Measurements from ENCODE around the gene OTUD3. TPM values are rescaled to one million over a fixed set of nuclear protein-coding genes. Genes with fewer than 3 reads are reported as not detected.

The OTUD3 gene
- total and polyA plus RNA-seq, 4 donors, result 1.3 to 19.5 (median 8.2) TPM

DNA sequence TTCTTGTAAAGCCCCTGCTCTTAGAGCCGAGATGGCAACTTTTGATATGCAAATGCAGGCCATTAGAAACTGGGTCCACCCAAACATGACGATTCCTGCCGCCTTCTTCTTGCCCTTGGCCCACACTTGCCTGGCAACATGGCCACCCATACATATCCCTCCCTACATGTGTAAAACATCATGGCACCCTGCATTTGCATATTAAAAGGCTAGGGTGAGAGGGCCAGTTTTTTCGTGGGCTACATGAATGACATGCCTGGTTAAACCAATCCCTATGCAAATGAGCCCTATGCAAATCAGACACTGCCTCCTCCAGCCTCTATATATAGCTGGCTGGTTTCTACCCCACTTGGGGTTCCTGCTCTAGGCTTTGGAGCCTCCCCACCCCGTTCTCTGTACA is 78.4 kb downstream of the OTUD3 start:
- intact Hi-C loops (cut with DNase I), result no loop called here
- ATAC-seq (ENCODE audit: low FRiP score), result no peak
- 58 to 62% methylated on average over 5 of the region's 5 CpGs for WGBS, 2 donors
- Histone ChIP-seq H3K4me3 (ENCODE audit: low read length in 2 of 2) (no peak overlapping the region), H3K36me3 (ENCODE audit: control insufficient read depth in 1 of 2, insufficient read depth in 2 of 2, low read length in 1 of 2) (no peaks in the 10 kb centered on the region), H3K9me3 (ENCODE audit: control insufficient read depth, low read length) (peaks cover 4% of the 10 kb centered on the region), H3K27me3 (ENCODE audit: control insufficient read depth in 1 of 2, insufficient read depth in 2 of 2, low read length in 1 of 2) (no peaks in the 10 kb centered on the region), H3K27ac (ENCODE audit: low read depth in 1 of 2, low read length in 2 of 2) (no peak overlapping the region), H3K4me1 (ENCODE audit: control insufficient read depth in 1 of 2, insufficient read depth in 2 of 2, low read length in 2 of 2) (no peaks in the 10 kb centered on the region)
- DNase-seq, result no peak

Other genes with a start within 250 kb of the OTUD3 start
- gene NBL1, start 238.1 kb upstream of the OTUD3 start, total RNA-seq, result 100 to 1,000 TPM; 134 to 188 TPM
- gene NBL1, start 238.1 kb upstream of the OTUD3 start, polyA plus RNA-seq, result 100 to 1,000 TPM; 133 to 166 TPM
- under 1 TPM in 1 of 2 donors, not detected in 1; 0.18 TPM for gene HTR6, start 217.5 kb upstream of the OTUD3 start, total RNA-seq
- not detected for gene HTR6, start 217.5 kb upstream of the OTUD3 start, polyA plus RNA-seq
- 10 to 100 TPM; 33.1 to 37.1 TPM for gene TMCO4, start 82.5 kb upstream of the OTUD3 start, total RNA-seq
- gene TMCO4, start 82.5 kb upstream of the OTUD3 start, polyA plus RNA-seq, result 10 to 100 TPM; 18.7 to 22.7 TPM
- gene RNF186, start 67.1 kb upstream of the OTUD3 start, total RNA-seq, result not detected
- gene RNF186, start 67.1 kb upstream of the OTUD3 start, polyA plus RNA-seq, result 1 to 10 TPM in 1 of 2 donors, not detected in 1; 8.0 TPM
- not detected for gene PLA2G2E, start 41.2 kb downstream of the OTUD3 start, total RNA-seq
- not detected for gene PLA2G2E, start 41.2 kb downstream of the OTUD3 start, polyA plus RNA-seq
- gene PLA2G2A, start 97.2 kb downstream of the OTUD3 start, total RNA-seq, result 1,000 to 10,000 TPM in 1 of 2 donors, 100 to 1,000 TPM in 1; 901 to 2,513 TPM
- gene PLA2G2A, start 97.2 kb downstream of the OTUD3 start, polyA plus RNA-seq, result 10 to 100 TPM; 11.2 to 26.9 TPM
- 1 to 10 TPM; 4.0 to 6.8 TPM for gene PLA2G5, start 187.8 kb downstream of the OTUD3 start, total RNA-seq
- gene PLA2G5, start 187.8 kb downstream of the OTUD3 start, polyA plus RNA-seq, result 10 to 100 TPM; 10.3 to 13.7 TPM
- under 1 TPM in 1 of 2 donors, not detected in 1; 0.33 TPM for gene PLA2G2D, start 237.1 kb downstream of the OTUD3 start, total RNA-seq
- gene PLA2G2D, start 237.1 kb downstream of the OTUD3 start, polyA plus RNA-seq, result not detected

Data from aorta (tissue), 5 donors.